Gastroesophageal sphincter (tissue), 4 donors: ENCODE measurements around the gene CYP46A1. TPM values are rescaled to one million over a fixed set of nuclear protein-coding genes. Genes with fewer than 3 reads are reported as not detected.
A peak's percentile ranks its signal among the peaks of the same experiment; 100 is the strongest.

Experiments
- ATAC-seq: fragments of 150-250 bp; one replicate; pipeline ENCODE4 v1.9.1; 2016; ENCODE audit warnings: mild to moderate bottlenecking, moderate library complexity
- H3K27ac ChIP-seq, 4 donors: fragments of 200-600 bp; sonication (generic) in 3 of 4; 1 replicate in 3 of 4; 2 replicates in 1 of 4; pipeline ENCODE4 v1.5.1; 2016 to 2019
- H3K27me3 ChIP-seq: fragments of 200-600 bp; sonication (generic); one replicate; pipeline ENCODE4 v1.5.1; 2019
- H3K36me3 ChIP-seq, 2 donors: fragments of 200-600 bp; sonication (generic); one replicate each; pipeline ENCODE4 v1.5.1; 2019; ENCODE audit warnings: control low read depth in 1 of 2
- H3K4me1 ChIP-seq, 3 donors: fragments of 200-600 bp; sonication (generic); 1 replicate in 2 of 3; 2 replicates in 1 of 3; pipeline ENCODE4 v1.5.1; 2016 to 2019; ENCODE audit warnings: control low read depth in 2 of 3
- H3K4me3 ChIP-seq, 2 donors: fragments of 200-600 bp; sonication (generic); one replicate each; pipeline ENCODE4 v1.5.1; 2019; ENCODE audit warnings: mild to moderate bottlenecking in 1 of 2, moderate library complexity in 1 of 2
- H3K9me3 ChIP-seq, 3 donors: fragments of 200-600 bp; sonication (generic); one replicate each; pipeline ENCODE4 v1.5.1; 2017 to 2019; ENCODE audit warnings: control low read depth in 2 of 3
- EP300 ChIP-seq: sonication (generic); formaldehyde crosslinking; IDR thresholded peaks from one replicate; pipeline ENCODE4 v1.6.1; 2017; ENCODE audit warnings: antibody characterized with exemption, mild to moderate bottlenecking
- POLR2A ChIP-seq, 2 donors: fragments of 450-650 bp; IDR thresholded peaks; one replicate each; pipeline ENCODE4 v1.6.1; 2017; ENCODE audit warnings: antibody characterized with exemption in 2 of 2, mild to moderate bottlenecking in 2 of 2, moderate library complexity in 1 of 2
- POLR2AphosphoS5 ChIP-seq: sonication (generic); formaldehyde crosslinking; IDR thresholded peaks from one replicate; pipeline ENCODE4 v1.6.1; 2017; ENCODE audit warnings: antibody characterized with exemption
- WGBS, 2 donors: methylation state at CpG; one replicate each; pipeline ENCODE4 v1.1.5; 2018; ENCODE audit warnings: low coverage in 1 of 2; 5-methylcytosine and 5-hydroxymethylcytosine counted together
- total RNA-seq, 4 donors: library from RNA; depleted of rRNA; stranded (reverse); fragments of >200 nt; gene quantifications; one replicate each; pipeline ENCODE4 v1.1.0, GENCODE V29; 2016
- TF ChIP-seq, protein P1 (sequence below), 4 experiments: fragments of 200-600 bp in 2 of 4; fragments of 450-650 bp in 2 of 4; sonication (generic) in 1 of 4; IDR thresholded peaks; one replicate each; pipeline ENCODE4 v1.5.1; 2017 to 2019; ENCODE audit warnings: antibody characterized with exemption in 4 of 4, mild to moderate bottlenecking in 2 of 4, moderate library complexity in 2 of 4

Gene CYP46A1
- total RNA-seq, 4 donors from 2014 or later, result 0.78 to 1.4 (median 0.94) TPM; not detected in 1

DNA sequence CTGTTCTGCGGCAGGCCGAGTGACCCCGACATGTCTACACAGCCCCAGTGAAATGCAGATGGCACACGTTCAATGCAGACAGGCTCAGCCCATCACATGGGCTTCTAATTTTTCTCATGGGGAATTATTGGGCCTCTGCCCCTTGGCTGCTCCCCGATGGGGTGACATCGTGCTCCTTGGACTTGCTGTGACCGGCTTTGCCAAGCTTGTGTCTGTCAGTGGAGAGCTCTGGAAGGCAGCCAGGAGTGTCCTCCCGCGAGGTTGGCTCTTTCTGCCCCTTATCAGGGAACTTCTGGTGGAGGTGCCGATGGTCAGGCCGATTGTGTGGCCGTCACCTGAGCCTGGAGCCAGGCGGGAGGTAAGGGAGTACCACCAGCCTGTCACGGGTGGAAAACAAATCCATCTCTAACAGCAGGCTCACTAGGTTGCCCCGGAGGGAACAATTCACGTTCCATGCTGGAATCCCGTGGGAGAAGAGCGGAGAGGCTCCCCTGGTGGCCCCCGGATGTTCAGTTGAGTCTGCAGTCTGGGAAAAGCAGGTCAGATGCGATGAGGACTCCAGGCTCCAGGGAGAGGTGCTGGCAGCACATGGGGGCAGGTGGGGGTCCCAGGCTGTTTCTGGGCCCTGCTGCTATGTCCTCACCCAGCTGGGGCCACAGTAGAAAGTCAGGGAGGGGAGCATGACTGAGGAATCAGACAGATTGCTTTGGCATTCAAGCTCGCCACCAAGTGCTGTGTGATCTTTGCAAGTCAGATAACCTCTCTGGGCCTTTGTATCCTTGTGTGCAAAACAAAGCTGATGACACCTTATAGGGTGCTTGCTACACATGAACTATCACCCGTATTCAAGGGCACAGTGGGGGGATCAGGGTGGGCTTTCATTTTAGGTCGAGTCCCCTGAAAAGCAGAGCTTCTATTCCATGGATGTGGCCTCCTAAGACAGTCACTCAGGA is 65.9 kb downstream of the CYP46A1 start:
- H3K36me3 ChIP-seq, result no peaks in the 10 kb centered on the region
- H3K4me1 ChIP-seq, result peaks cover 10 to 99% (median 75%) of the 10 kb centered on the region in 3 donors
- 0 to 80% methylated on average over 1 of the region's 23 CpGs for WGBS, 2 donors
- H3K27ac ChIP-seq, result peak overlapping the region in 3 of 4 donors; percentile 86 to 93 (median 90)
- TF ChIP-seq, protein P1, sequence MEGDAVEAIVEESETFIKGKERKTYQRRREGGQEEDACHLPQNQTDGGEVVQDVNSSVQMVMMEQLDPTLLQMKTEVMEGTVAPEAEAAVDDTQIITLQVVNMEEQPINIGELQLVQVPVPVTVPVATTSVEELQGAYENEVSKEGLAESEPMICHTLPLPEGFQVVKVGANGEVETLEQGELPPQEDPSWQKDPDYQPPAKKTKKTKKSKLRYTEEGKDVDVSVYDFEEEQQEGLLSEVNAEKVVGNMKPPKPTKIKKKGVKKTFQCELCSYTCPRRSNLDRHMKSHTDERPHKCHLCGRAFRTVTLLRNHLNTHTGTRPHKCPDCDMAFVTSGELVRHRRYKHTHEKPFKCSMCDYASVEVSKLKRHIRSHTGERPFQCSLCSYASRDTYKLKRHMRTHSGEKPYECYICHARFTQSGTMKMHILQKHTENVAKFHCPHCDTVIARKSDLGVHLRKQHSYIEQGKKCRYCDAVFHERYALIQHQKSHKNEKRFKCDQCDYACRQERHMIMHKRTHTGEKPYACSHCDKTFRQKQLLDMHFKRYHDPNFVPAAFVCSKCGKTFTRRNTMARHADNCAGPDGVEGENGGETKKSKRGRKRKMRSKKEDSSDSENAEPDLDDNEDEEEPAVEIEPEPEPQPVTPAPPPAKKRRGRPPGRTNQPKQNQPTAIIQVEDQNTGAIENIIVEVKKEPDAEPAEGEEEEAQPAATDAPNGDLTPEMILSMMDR (IDR thresholded peaks at IDR 0.05), result no peak
- no peak for TF ChIP-seq POLR2A (IDR thresholded peaks at IDR 0.05)
- no peak for TF ChIP-seq POLR2AphosphoS5
- TF ChIP-seq EP300, result no peak
- no peak for ATAC-seq
- no peaks in the 10 kb centered on the region for H3K27me3 ChIP-seq
- no peaks in the 10 kb centered on the region for H3K9me3 ChIP-seq
- peak overlapping the region in 1 of 2 donors; percentile 6 for H3K4me3 ChIP-seq

DNA sequence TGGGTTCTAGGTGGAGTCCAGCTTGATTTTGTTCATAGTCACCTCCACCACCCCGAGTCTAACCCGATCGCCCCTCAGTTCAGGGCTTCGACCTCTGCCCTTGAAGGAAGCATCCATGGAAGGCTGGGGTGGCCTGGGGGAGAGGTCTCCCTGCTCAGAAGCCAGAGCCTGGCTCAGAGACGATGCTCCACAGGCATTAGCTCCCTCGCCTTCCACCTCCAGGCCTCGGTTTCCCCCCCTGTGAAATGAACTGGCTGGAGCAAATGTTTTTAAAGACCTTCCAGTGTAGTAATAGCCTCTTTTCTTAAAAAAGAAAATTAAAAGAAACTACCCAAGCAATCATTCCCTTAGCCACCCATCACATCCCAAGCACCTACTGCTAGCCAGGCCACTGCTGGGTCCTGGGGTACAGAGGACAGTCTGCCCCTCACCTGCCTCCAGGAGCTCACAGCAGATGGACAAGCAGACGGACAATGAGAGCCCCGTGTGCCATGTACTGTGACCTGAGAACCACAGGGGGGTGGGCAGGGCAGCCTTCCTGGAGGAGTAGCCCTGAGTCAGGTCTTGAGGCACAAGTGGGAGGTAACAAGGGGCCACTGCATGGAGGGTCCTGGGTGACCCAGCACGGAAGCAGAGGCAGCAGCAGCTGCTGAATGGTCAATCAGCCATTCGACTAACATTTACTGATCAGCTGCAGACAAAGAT is 66.8 kb downstream of the CYP46A1 start:
- ATAC-seq, result no peak
- WGBS, 2 donors, result 74 to 95% methylated on average over 2 to 6 of the region's 11 CpGs

DNA sequence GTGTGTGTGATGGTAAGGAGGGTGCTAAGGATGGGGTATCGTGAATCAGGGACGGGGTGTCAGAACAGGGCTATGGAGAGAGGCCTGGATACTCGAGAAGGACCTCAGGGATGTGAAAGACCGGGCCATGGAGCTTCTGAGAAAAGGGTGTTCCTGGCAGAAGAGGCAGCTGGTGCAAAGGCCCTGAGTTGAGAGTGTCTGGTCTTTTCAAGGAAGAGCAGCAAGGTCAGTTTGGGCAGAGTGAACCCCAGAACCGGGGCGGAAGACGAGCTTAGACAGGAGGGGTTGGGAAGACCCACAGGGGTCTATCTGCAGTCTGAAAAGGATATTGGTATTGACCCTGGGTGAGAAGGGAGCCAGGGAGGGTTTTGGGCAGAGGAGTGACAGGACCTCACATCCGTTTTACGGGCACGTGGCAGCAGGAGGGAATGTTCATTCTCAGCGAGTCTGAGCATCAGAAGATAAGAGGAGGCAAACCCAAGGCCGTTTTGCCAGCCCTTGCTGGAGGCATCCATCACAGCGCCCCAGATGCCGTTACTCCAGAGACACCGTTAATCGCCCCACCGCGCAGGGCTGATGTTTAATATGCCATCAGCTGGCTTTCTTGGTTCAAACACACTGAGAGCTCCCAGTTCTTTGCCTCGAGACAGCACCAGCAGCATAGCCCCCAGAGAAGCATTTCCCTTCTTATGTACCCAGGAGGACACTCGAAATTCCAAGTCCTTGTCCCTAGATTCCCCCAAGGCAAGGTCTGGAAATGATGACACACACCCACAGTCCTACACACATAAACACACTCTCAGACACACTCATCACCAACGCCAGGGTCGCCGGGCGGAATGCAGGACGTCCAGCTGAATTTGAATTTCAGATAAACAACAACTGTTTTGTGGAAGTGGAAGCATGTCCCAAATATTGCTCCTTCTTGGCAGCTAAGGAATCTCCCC is 67.7 kb downstream of the CYP46A1 start:
- TF ChIP-seq EP300 (no peak), POLR2AphosphoS5 (peak; percentile 64), POLR2A (IDR thresholded peaks at IDR 0.05) (no peak)
- TF ChIP-seq, protein P1 (IDR thresholded peaks at IDR 0.05), result no peak
- no peaks in the 10 kb centered on the region for H3K9me3 ChIP-seq
- H3K27ac ChIP-seq, result peak overlapping the region; percentile 41 to 93 (median 88)
- no peaks in the 10 kb centered on the region for H3K27me3 ChIP-seq
- WGBS, 2 donors, result 36 to 63% methylated on average over 16 to 18 of the region's 25 CpGs
- ATAC-seq, result no peak
- H3K4me3 ChIP-seq, result no peak overlapping the region
- no peaks in the 10 kb centered on the region for H3K36me3 ChIP-seq
- peaks cover 3 to 99% (median 76%) of the 10 kb centered on the region in 3 donors for H3K4me1 ChIP-seq

More for the DNA sequence above, 66.8 kb downstream of the CYP46A1 start:
- H3K4me3 ChIP-seq, result no peak overlapping the region
- H3K27me3 ChIP-seq, result no peaks in the 10 kb centered on the region
- H3K9me3 ChIP-seq, result no peaks in the 10 kb centered on the region
- H3K27ac ChIP-seq, result peak overlapping the region in 3 of 4 donors; percentile 86 to 93 (median 90)
- TF ChIP-seq POLR2A (IDR thresholded peaks at IDR 0.05), result no peak
- no peak for TF ChIP-seq EP300
- TF ChIP-seq, protein P1 (IDR thresholded peaks at IDR 0.05), result no peak
- no peak for TF ChIP-seq POLR2AphosphoS5
- H3K36me3 ChIP-seq, result no peaks in the 10 kb centered on the region
- H3K4me1 ChIP-seq, result peaks cover 9 to 99% (median 75%) of the 10 kb centered on the region in 3 donors

DNA sequence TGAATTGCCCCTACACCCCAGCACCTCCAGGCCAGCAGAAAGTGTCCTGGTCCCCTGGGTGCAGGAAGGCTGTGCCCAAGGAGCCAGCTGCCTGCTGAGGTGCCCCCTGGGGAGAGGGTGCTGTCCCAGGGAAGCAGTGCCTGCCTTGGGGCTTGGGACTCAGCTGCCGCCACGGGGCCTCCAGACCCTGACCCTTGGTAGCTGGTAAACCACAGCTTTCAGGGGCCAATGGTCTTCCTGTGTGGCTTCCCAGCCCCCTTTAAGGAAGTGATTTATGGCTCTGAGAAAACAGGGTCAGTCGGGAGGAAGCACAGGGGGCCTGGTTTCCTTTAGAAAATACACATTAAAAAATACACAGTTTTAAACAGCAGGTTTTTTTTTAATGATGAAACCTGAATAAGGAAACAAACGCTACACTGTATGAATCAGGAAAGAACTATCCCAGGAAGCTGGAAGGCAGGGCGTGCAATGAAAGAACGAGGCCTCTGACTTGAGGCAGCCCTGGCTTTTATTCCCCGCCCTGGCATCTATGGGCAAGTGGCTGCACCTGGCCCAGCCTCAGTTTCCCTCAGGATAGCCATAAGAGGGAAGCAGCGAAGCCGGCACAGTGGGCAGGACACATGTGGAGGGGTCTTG is 68.5 kb downstream of the CYP46A1 start:
- ATAC-seq, result no peak
- Histone ChIP-seq H3K4me3 (no peak overlapping the region), H3K4me1 (peaks cover 3 to 99% (median 70%) of the 10 kb centered on the region in 3 donors), H3K9me3 (no peaks in the 10 kb centered on the region), H3K27me3 (no peaks in the 10 kb centered on the region), H3K36me3 (no peaks in the 10 kb centered on the region), H3K27ac (peak overlapping the region; percentile 41 to 93 (median 88))
- TF ChIP-seq, protein P1 (IDR thresholded peaks at IDR 0.05), result no peak
- peak; percentile 40 for TF ChIP-seq POLR2AphosphoS5
- TF ChIP-seq EP300, result no peak
- TF ChIP-seq POLR2A (IDR thresholded peaks at IDR 0.05), result no peak
- 10 to 30% methylated on average over 2 to 7 of the region's 9 CpGs for WGBS, 2 donors
